Cardiac fibroblast (primary cell): ENCODE data around the gene LRP5.

Source experiments
- DNase-seq, 2 donors: peaks; one replicate each; pipeline versions ENCODE4 v3.0.0 to v3.0.0-alpha.2; 2010; ENCODE audit warnings: low read depth in 2 of 2
- H3K4me3 ChIP-seq, 2 donors: replicated peaks in 1 of 2; 1 replicate in 1 of 2; 2 replicates in 1 of 2; pipeline ENCODE4 v1.5.1; 2011; ENCODE audit warnings: low read depth in 2 of 2, low read length in 2 of 2, mild to moderate bottlenecking in 2 of 2, moderate library complexity in 1 of 2
- CTCF ChIP-seq: IDR thresholded peaks from one replicate; pipeline ENCODE4 v1.5.1; 2011; ENCODE audit warnings: low read depth, mild to moderate bottlenecking, low read length, inconsistent platforms

Gene LRP5

GRCh38 chr11:68387840-68388239 is 75.4 kb downstream of the LRP5 start:
- no peak overlapping the region for H3K4me3 ChIP-seq
- no peak for TF ChIP-seq CTCF
- DNase-seq = no peak

- no peak overlapping the region for H3K4me3 ChIP-seq
- no peak for DNase-seq
- no peak for TF ChIP-seq CTCF
Measured at GRCh38 chr11:68388595-68389198, 76.3 kb downstream of the LRP5 start.

- TF ChIP-seq CTCF = no peak
- DNase-seq = no peak
Measured at GRCh38 chr11:68390315-68390714, 77.9 kb downstream of the LRP5 start.

GRCh38 chr11:68392822-68393221 is 80.4 kb downstream of the LRP5 start:
- H3K4me3 ChIP-seq = no peak overlapping the region
- no peak for TF ChIP-seq CTCF
- DNase-seq = no peak

More at GRCh38 chr11:68390315-68390714, 77.9 kb downstream of the LRP5 start:
- no peak overlapping the region for H3K4me3 ChIP-seq

- no peak overlapping the region for H3K4me3 ChIP-seq
- no peak for TF ChIP-seq CTCF
- no peak for DNase-seq
Measured at GRCh38 chr11:68396516-68396915, 84.1 kb downstream of the LRP5 start.

GRCh38 chr11:68397256-68397655 is 84.9 kb downstream of the LRP5 start:
- TF ChIP-seq CTCF = no peak
- no peak for DNase-seq
- H3K4me3 ChIP-seq = no peak overlapping the region
